GM18520 (cell line): ENCODE measurements around the gene ERCC2.

Experiments
- ATAC-seq: cut with Tn5 transposase; IDR thresholded peaks from one replicate; pipeline ENCODE4 v1.9.1; 2021; ENCODE audit not compliant: unreplicated experiment

Gene ERCC2

GRCh38 chr19:45402298-45403061 lies 32.1 kb upstream of the ERCC2 start:
- ATAC-seq, result no peak

GRCh38 chr19:45401815-45402214 lies 31.4 kb upstream of the ERCC2 start:
- ATAC-seq, result no peak

GRCh38 chr19:45400192-45400591 lies 29.8 kb upstream of the ERCC2 start:
- no peak for ATAC-seq

- ATAC-seq, result no peak
Observed at GRCh38 chr19:45395821-45396617, 25.6 kb upstream of the ERCC2 start.

- no peak for ATAC-seq
Observed at GRCh38 chr19:45391871-45392665, 21.7 kb upstream of the ERCC2 start.

GRCh38 chr19:45391346-45391745 lies 21.0 kb upstream of the ERCC2 start:
- ATAC-seq, result no peak

- no peak for ATAC-seq
Observed at GRCh38 chr19:45385392-45386221, 15.2 kb upstream of the ERCC2 start.

- no peak for ATAC-seq
Observed at GRCh38 chr19:45382426-45382825, 12.1 kb upstream of the ERCC2 start.

GRCh38 chr19:45380107-45380506 lies 9.7 kb upstream of the ERCC2 start:
- no peak for ATAC-seq

GRCh38 chr19:45376045-45376724 lies 5.8 kb upstream of the ERCC2 start:
- no peak for ATAC-seq

- ATAC-seq, result no peak
Observed at GRCh38 chr19:45368737-45369340, 1.5 kb downstream of the ERCC2 start.

GRCh38 chr19:45368127-45368526 lies 2.2 kb downstream of the ERCC2 start:
- no peak for ATAC-seq

GRCh38 chr19:45364696-45365095 lies 5.7 kb downstream of the ERCC2 start:
- no peak for ATAC-seq

- ATAC-seq, result no peak
Observed at GRCh38 chr19:45363861-45364459, 6.4 kb downstream of the ERCC2 start.

GRCh38 chr19:45362291-45362690 lies 8.1 kb downstream of the ERCC2 start:
- no peak for ATAC-seq

GRCh38 chr19:45361608-45362007 lies 8.8 kb downstream of the ERCC2 start:
- ATAC-seq, result no peak

- no peak for ATAC-seq
Observed at GRCh38 chr19:45358213-45358792, 12.1 kb downstream of the ERCC2 start.

GRCh38 chr19:45357445-45357783 lies 13.0 kb downstream of the ERCC2 start:
- no peak for ATAC-seq
